ENCODE data around the gene PAX5.
A peak's percentile ranks its signal among the peaks of the same experiment; 100 is the strongest.

PAX5 gene

GRCh38 chr9:36971935-36972488, 62.1 kb downstream of the PAX5 start:
- TF ChIP-seq ZSCAN16 (tag by site-specific recombination; IDR thresholded peaks at IDR 0.05) (no peak), ZNF768 (tag by site-specific recombination; IDR thresholded peaks at IDR 0.05) (0 out of 2 replicates have a peak, but pooled peaks have one; percentile 23), ZNF596 (tag by site-specific recombination; IDR thresholded peaks at IDR 0.05) (no peak), ZNF621 (tag by site-specific recombination; IDR thresholded peaks at IDR 0.05) (no peak), ZNF776 (tag by site-specific recombination; IDR thresholded peaks at IDR 0.05; ENCODE audit: borderline replicate concordance) (no peak), ZSCAN18 (tag by site-specific recombination; IDR thresholded peaks at IDR 0.05) (no peak), KLF1 (tag by site-specific recombination; IDR thresholded peaks at IDR 0.05) (no peak), HOXA7 (CRISPR knock-in tag; IDR thresholded peaks at IDR 0.05; ENCODE audit: borderline replicate concordance) (no peak)
- Histone ChIP-seq H3K4me1 (ENCODE audit: control insufficient read depth, insufficient read depth, low read length) (peaks cover 4% of the 10 kb centered on the region), H3K9me3 (ENCODE audit: control insufficient read depth, insufficient read depth, low read depth, low read length) (no peaks in the 10 kb centered on the region), H3K4me3 (ENCODE audit: low read depth, low read length) (no peak overlapping the region), H3K27ac (ENCODE audit: extremely low read depth, low read depth, low read length) (no peak overlapping the region), H3K36me3 (ENCODE audit: control insufficient read depth in 2 of 2, insufficient read depth in 1 of 2, low read length in 2 of 2) (no peaks in the 10 kb centered on the region)
- ChIA-PET CTCF (interaction anchor here (0.6 to 4.6 kb wide), 3 partner anchors 8 to 99 kb away, joined by 3 to 22 read pairs (median 9); no protein-coding TSS in a partner anchor), POLR2A (no interaction called here)

DNA sequence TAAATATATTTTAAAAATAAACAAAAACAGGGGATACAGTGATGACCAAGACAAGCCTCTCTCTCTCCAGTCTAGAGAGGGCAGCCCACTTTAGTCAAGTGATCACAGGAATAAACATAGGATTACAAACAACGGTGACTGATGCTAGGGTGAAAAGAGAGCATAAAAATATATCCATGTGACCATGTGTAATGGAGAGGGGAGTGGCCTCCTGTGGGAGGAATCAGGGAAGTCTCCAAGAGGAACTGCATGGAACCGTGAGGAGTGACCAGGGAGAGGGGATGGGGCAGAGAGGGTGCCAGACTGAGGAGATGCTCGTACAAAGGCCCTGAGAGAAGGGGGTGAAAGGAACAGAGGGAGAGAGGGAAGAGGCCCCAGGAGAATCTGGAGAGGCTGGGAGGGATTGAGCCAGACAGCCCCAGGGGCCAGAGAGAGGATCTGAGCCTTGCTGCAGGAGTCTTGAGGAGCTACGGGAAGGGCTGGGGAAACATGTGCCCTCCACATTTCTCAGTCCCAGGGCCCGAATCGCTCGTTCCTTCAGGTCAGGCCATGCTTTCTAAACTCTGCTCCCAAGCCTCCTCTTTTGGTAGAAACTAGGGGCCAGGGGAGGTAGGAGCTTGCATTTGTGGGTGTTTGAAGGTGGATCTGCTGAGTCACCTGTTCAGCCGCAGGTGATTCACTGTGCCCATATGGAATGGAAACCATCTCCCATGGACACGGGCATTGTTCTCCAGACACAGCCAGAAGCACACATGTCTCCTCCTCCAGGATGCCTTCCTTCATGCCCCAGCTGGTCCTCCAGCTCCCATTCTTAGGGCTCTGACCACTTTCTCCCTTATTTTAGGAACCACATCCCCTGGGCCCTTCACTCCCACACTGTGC, 63.8 kb downstream of the PAX5 start:
- Histone ChIP-seq H3K4me3 (ENCODE audit: low read depth, low read length) (no peak overlapping the region), H3K36me3 (ENCODE audit: control insufficient read depth in 2 of 2, insufficient read depth in 1 of 2, low read length in 2 of 2) (no peaks in the 10 kb centered on the region), H3K4me1 (ENCODE audit: control insufficient read depth, insufficient read depth, low read length) (peaks cover 4% of the 10 kb centered on the region), H3K9me3 (ENCODE audit: control insufficient read depth, insufficient read depth, low read depth, low read length) (no peaks in the 10 kb centered on the region), H3K27ac (ENCODE audit: extremely low read depth, low read depth, low read length) (no peak overlapping the region)
- CTCF ChIA-PET: interaction anchor here (0.5 to 4.6 kb wide), 14 partner anchors 10 to 366 kb away, joined by 3 to 22 read pairs (median 4); no protein-coding TSS in a partner anchor
- POLR2A ChIA-PET: no interaction called here
- TF ChIP-seq, protein P1, sequence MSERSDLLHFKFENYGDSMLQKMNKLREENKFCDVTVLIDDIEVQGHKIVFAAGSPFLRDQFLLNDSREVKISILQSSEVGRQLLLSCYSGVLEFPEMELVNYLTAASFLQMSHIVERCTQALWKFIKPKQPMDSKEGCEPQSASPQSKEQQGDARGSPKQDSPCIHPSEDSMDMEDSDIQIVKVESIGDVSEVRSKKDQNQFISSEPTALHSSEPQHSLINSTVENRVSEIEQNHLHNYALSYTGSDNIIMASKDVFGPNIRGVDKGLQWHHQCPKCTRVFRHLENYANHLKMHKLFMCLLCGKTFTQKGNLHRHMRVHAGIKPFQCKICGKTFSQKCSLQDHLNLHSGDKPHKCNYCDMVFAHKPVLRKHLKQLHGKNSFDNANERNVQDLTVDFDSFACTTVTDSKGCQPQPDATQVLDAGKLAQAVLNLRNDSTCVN (tag by site-specific recombination; optimal IDR thresholded peaks at IDR 0.05): no peak
- no peak for TF ChIP-seq ZNF747 (tag by site-specific recombination; IDR thresholded peaks at IDR 0.05)
- TF ChIP-seq ZNF239 (tag by site-specific recombination; IDR thresholded peaks at IDR 0.05): no peak
- peak; percentile 53; the same call in 1 of the 2 replicates for TF ChIP-seq SCRT2 (tag by site-specific recombination; IDR thresholded peaks at IDR 0.05)
- peak; percentile 39; the same call in 1 of the 2 replicates for TF ChIP-seq SP3 (tag by site-specific recombination; IDR thresholded peaks at IDR 0.05)
- no peak for TF ChIP-seq IKZF3 (tag by site-specific recombination; IDR thresholded peaks at IDR 0.05)
- TF ChIP-seq, protein P2, sequence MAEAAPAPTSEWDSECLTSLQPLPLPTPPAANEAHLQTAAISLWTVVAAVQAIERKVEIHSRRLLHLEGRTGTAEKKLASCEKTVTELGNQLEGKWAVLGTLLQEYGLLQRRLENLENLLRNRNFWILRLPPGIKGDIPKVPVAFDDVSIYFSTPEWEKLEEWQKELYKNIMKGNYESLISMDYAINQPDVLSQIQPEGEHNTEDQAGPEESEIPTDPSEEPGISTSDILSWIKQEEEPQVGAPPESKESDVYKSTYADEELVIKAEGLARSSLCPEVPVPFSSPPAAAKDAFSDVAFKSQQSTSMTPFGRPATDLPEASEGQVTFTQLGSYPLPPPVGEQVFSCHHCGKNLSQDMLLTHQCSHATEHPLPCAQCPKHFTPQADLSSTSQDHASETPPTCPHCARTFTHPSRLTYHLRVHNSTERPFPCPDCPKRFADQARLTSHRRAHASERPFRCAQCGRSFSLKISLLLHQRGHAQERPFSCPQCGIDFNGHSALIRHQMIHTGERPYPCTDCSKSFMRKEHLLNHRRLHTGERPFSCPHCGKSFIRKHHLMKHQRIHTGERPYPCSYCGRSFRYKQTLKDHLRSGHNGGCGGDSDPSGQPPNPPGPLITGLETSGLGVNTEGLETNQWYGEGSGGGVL (tag by site-specific recombination; IDR thresholded peaks at IDR 0.05): peak; percentile 56; the same call in 1 of the 2 replicates
- no peak for TF ChIP-seq BCL11A (tag by site-specific recombination; IDR thresholded peaks at IDR 0.05; ENCODE audit: low read depth)
- no peak for TF ChIP-seq SP2 (tag by site-specific recombination; IDR thresholded peaks at IDR 0.05)
- TF ChIP-seq ZBTB10 (tag by site-specific recombination; IDR thresholded peaks at IDR 0.05): no peak
- TF ChIP-seq ZBTB17 (tag by site-specific recombination; IDR thresholded peaks at IDR 0.05): 0 out of 2 replicates have a peak, but pooled peaks have one; percentile 24
- TF ChIP-seq, protein P3, sequence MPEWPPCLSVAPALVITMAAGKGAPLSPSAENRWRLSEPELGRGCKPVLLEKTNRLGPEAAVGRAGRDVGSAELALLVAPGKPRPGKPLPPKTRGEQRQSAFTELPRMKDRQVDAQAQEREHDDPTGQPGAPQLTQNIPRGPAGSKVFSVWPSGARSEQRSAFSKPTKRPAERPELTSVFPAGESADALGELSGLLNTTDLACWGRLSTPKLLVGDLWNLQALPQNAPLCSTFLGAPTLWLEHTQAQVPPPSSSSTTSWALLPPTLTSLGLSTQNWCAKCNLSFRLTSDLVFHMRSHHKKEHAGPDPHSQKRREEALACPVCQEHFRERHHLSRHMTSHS (tag by site-specific recombination; IDR thresholded peaks at IDR 0.05): no peak

Data from HEK293 (cell line).